A549 (cell line): ENCODE results near the gene BUB1B. TPM values are rescaled to one million over a fixed set of nuclear protein-coding genes. Genes with fewer than 3 reads are reported as not detected.

Experiments
- ATAC-seq, 2 experiments: fragments of 200-7000 bp in 1 of 2; fragments of >200 bp in 1 of 2; cut with Nextera tagmentation in 1 of 2; cut with Tn5 transposase in 1 of 2; 3 replicates each; pipeline versions ENCODE4 v1.8.0 to v1.9.1; 2018 to 2020; ENCODE audit warnings: mild to moderate bottlenecking in 1 of 2, moderate library complexity in 1 of 2
- CTCF ChIA-PET: fragments of 300-600 bp; sonication (Branson Sonifier 250); formaldehyde crosslinking; extraction: SDS; loops from one replicate; lab custom pipeline; 2021; ENCODE audit warnings: antibody characterized with exemption, inconsistent platforms; lab: Yijun Ruan, JAX
- POLR2A ChIA-PET: fragments of 350-600 bp; formaldehyde crosslinking; extraction: SDS; loops from one replicate; lab custom pipeline; 2021; ENCODE audit warnings: antibody characterized with exemption, inconsistent platforms; lab: Yijun Ruan, JAX
- DNase-seq, 2 experiments: peaks; one replicate each; pipeline versions ENCODE4 v3.0.0 to v3.0.0-alpha.2; 2011 to 2016; ENCODE audit warnings: low read depth in 1 of 2, low spot score in 1 of 2
- FAIRE-seq: peaks from 2 replicates; lab custom pipeline; 2011; peaks lifted over from hg19 to GRCh38; lab: Jason Lieb, UNC
- H3K27ac ChIP-seq, 2 experiments: fragments of >200 bp; sonication (Bioruptor Twin); formaldehyde crosslinking; 3 replicates each; pipeline ENCODE4 v1.5.1; 2016 to 2017
- H3K4me1 ChIP-seq: fragments of >200 bp; sonication (Bioruptor Twin); formaldehyde crosslinking; 3 replicates; pipeline ENCODE4 v1.6.1; 2016
- H3K4me2 ChIP-seq: fragments of >200 bp; sonication (Bioruptor Twin); formaldehyde crosslinking; 3 replicates; pipeline ENCODE4 v1.6.1; 2016
- H3K4me3 ChIP-seq: fragments of >200 bp; sonication (Bioruptor Twin); formaldehyde crosslinking; 3 replicates; pipeline ENCODE4 v1.5.1; 2016
- H3K9me3 ChIP-seq: fragments of >200 bp; sonication (Bioruptor Twin); formaldehyde crosslinking; 3 replicates; pipeline ENCODE4 v1.6.1; 2016
- CBX2 ChIP-seq: fragments of 200-600 bp; sonication (generic); IDR thresholded peaks from 2 replicates; pipeline ENCODE4 v1.6.1; 2016; ENCODE audit warnings: low read depth, mild to moderate bottlenecking, borderline replicate concordance
- CBX8 ChIP-seq: fragments of 200-600 bp; sonication (generic); IDR thresholded peaks from 2 replicates; pipeline ENCODE4 v1.6.1; 2016
- CEBPB ChIP-seq, 2 experiments: fragments of >200 bp in 1 of 2; sonication (Bioruptor Twin) in 1 of 2; formaldehyde crosslinking in 1 of 2; IDR thresholded peaks; 2 replicates each; pipeline ENCODE4 v1.6.1; 2012 to 2016
- EHF ChIP-seq: fragments of 250-450 bp; sonication (Bioruptor Pico); IDR thresholded peaks from 2 replicates; pipeline ENCODE4 v1.5.0; 2020; ENCODE audit warnings: mild to moderate bottlenecking
- EP300 ChIP-seq, 2 experiments: fragments of >200 bp; sonication (Bioruptor Twin); formaldehyde crosslinking; IDR thresholded peaks; 2 replicates in 1 of 2; 3 replicates in 1 of 2; pipeline ENCODE4 v1.6.1; 2016 to 2017
- FOSB ChIP-seq: fragments of 250-450 bp; sonication (Bioruptor Pico); IDR thresholded peaks from 2 replicates; pipeline ENCODE4 v1.5.0; 2020; ENCODE audit warnings: mild to moderate bottlenecking, moderate library complexity
- HDAC2 ChIP-seq: fragments of 200-600 bp; sonication (generic); IDR thresholded peaks from 2 replicates; pipeline ENCODE4 v1.6.1; 2016
- HOXB5 ChIP-seq: fragments of 250-450 bp; sonication (Bioruptor Pico); IDR thresholded peaks from 2 replicates; pipeline ENCODE4 v1.5.0; 2020; ENCODE audit warnings: mild to moderate bottlenecking, moderate library complexity
- JUN ChIP-seq, 2 experiments: fragments of >200 bp; sonication (Bioruptor Twin); formaldehyde crosslinking; IDR thresholded peaks; 2 replicates in 1 of 2; 3 replicates in 1 of 2; pipeline ENCODE4 v1.6.1; 2016 to 2017
- KDM1A ChIP-seq: fragments of 200-600 bp; sonication (generic); IDR thresholded peaks from 2 replicates; pipeline ENCODE4 v1.6.1; 2016; ENCODE audit warnings: low read depth, mild to moderate bottlenecking
- NFE2L2 ChIP-seq: fragments of 150-350 bp; conservative IDR thresholded peaks from 2 replicates; pipeline ENCODE4 v1.6.1; 2014; ENCODE audit warnings: low read length
- NR3C1 ChIP-seq: fragments of >200 bp; sonication (Bioruptor Twin); formaldehyde crosslinking; IDR thresholded peaks from 3 replicates; pipeline ENCODE4 v1.6.1; 2017
- RAD21 ChIP-seq, 2 experiments: fragments of >200 bp in 1 of 2; sonication (Bioruptor Twin) in 1 of 2; formaldehyde crosslinking in 1 of 2; IDR thresholded peaks in 1 of 2; conservative IDR thresholded peaks in 1 of 2; 2 replicates in 1 of 2; 3 replicates in 1 of 2; pipeline ENCODE4 v1.6.1; 2012 to 2018; ENCODE audit warnings: inconsistent platforms in 1 of 2
- RARB ChIP-seq: fragments of 250-450 bp; sonication (Bioruptor Pico); IDR thresholded peaks from 2 replicates; pipeline ENCODE4 v1.8.0; 2021; ENCODE audit warnings: mild to moderate bottlenecking, moderate library complexity
- RCOR1 ChIP-seq: fragments of 150-350 bp; IDR thresholded peaks from 2 replicates; pipeline ENCODE4 v1.6.1; 2014; ENCODE audit warnings: antibody characterized with exemption, low read length, low read depth
- RFX5 ChIP-seq: fragments of 450-650 bp; IDR thresholded peaks from 2 replicates; pipeline ENCODE4 v1.7.1; 2014; ENCODE audit warnings: antibody characterized with exemption, mild to moderate bottlenecking, moderate library complexity
- SREBF2 ChIP-seq: fragments of 450-650 bp; IDR thresholded peaks from 2 replicates; pipeline ENCODE4 v1.6.1; 2014; ENCODE audit warnings: mild to moderate bottlenecking, moderate library complexity
- USF2 ChIP-seq: fragments of 450-650 bp; IDR thresholded peaks from 2 replicates; pipeline ENCODE4 v1.6.1; 2014; ENCODE audit warnings: antibody characterized with exemption
- ZC3H11A ChIP-seq: fragments of 450-650 bp; IDR thresholded peaks from 2 replicates; pipeline ENCODE4 v1.6.1; 2014; ENCODE audit warnings: antibody characterized with exemption, mild to moderate bottlenecking
- ZFP36 ChIP-seq: fragments of 450-650 bp; IDR thresholded peaks from 2 replicates; pipeline ENCODE4 v1.6.1; 2014; ENCODE audit warnings: borderline replicate concordance; ENCODE audit not compliant: partially characterized antibody
- ZSCAN20 ChIP-seq: fragments of 250-450 bp; sonication (Bioruptor Pico); IDR thresholded peaks from 2 replicates; pipeline ENCODE4 v1.8.0; 2022; ENCODE audit warnings: mild to moderate bottlenecking, moderate library complexity
- WGBS: methylation state at CpG from one replicate; pipeline ENCODE4 v1.1.6; 2017; ENCODE audit errors: missing lambda C conversion rate; 5-methylcytosine and 5-hydroxymethylcytosine counted together
- polyA plus RNA-seq, 4 experiments: library from polyadenylated mRNA; depleted of rRNA in 3 of 4; stranded (reverse); fragments of >200 nt; fragmentation: RNase III in 1 of 4; extraction: RNeasy Plus Mini Kit Qiagen cat#74134 plus additional on column Dnase treatment in 1 of 4; gene quantifications; 2 replicates in 3 of 4; 3 replicates in 1 of 4; pipeline ENCODE4 v1.2.3, GENCODE V29; 2011 to 2017
- TF ChIP-seq, protein P1 (sequence below): fragments of >200 bp; sonication (Bioruptor Twin); formaldehyde crosslinking; IDR thresholded peaks from 3 replicates; pipeline ENCODE4 v1.5.1; 2016
- TF ChIP-seq, protein P2 (sequence below): fragments of >200 bp; sonication (Bioruptor Twin); formaldehyde crosslinking; IDR thresholded peaks from 3 replicates; pipeline ENCODE4 v1.6.1; 2016
- TF ChIP-seq, protein P3 (sequence below): fragments of 250-450 bp; sonication (Bioruptor Pico); IDR thresholded peaks from 2 replicates; pipeline ENCODE4 v1.5.0; 2020; ENCODE audit warnings: low read depth, mild to moderate bottlenecking, moderate library complexity
- TF ChIP-seq, protein P4 (sequence below): IDR thresholded peaks from 2 replicates; pipeline ENCODE4 v1.6.1; 2012; ENCODE audit warnings: low read depth, borderline replicate concordance
- TF ChIP-seq, protein P5 (sequence below): fragments of 150-350 bp; IDR thresholded peaks from 2 replicates; pipeline ENCODE4 v1.6.1; 2014; ENCODE audit warnings: low read depth, mild to moderate bottlenecking, low read length

Gene BUB1B
- polyA plus RNA-seq, 2 of the 4 experiments (the other 2 are of a cell fraction) = 37.5 to 50.2 TPM

DNA sequence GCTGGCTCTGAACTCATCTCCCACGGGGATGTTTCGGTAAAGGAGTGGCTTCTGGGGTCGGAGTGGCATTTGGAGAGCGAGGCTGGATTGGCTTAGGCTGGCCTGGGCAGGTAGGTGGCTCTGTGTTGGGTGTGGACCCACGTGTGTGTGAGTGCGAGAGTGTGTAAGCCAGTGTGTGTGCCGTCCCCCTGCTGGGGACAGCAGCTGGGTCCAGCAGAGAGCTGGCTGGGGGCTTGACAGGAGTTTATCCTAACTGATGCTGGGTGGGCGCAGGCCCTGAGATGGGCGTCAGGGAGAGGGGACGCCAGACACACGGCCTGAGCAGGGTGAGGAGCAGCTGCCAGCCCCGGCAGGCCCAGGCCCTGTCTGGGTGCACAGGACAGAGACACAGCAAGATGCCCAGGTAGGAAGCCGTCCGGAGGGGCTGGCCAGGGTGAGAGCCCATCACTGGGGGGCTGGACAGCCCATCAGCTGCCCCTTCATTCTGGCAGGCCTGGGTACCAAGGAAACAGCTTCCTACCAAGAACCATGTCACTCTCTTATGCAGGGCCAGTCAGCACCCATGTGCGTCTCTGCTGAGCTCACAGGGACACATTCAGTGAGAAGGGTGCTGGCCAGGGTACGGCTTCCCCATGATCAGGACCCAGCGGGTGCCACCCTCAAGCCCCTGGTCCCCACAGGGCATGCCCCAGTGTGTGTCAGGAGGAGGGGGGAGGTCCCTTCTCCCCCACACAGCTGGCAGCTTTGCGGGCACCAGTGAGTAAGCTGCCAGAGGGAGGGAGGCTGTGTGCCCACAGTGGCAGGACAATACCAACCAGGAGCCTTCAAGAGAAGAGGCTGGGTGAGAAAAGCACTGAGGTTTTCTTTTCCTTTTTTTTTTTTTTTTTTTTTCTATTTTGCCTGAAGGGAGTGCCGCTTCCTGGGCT lies 79.1 kb downstream of the BUB1B start:
- 80% methylated on average over 13 of the region's 19 CpGs for WGBS
- CTCF ChIA-PET = interaction anchor here (0.9 to 16.4 kb wide), 8 partner anchors 9 to 194 kb away, joined by 3 to 144 read pairs (median 6); no protein-coding TSS in a partner anchor
- H3K9me3 ChIP-seq = no peaks in the 10 kb centered on the region
- peak overlapping the region in 1 of 2 experiments; percentile 83; a peak in 3 of 6 replicates for H3K27ac ChIP-seq
- peak overlapping the region; percentile 97 for H3K4me2 ChIP-seq
- H3K4me1 ChIP-seq = peaks cover 9% of the 10 kb centered on the region
- DNase-seq (no peak), FAIRE-seq (no peak), ATAC-seq (peak; percentile 21 to 39; a peak in 3 of 6 replicates)
- H3K4me3 ChIP-seq = no peak overlapping the region; the same call in 2 of the 3 replicates
- no peak for TF ChIP-seq FOSB (CRISPR knock-in tag)
- TF ChIP-seq EHF (CRISPR knock-in tag) = no peak
- no peak for TF ChIP-seq RARB (CRISPR knock-in tag)
- no peak for TF ChIP-seq CEBPB (IDR thresholded peaks at IDR 0.05)
- TF ChIP-seq, protein P1, sequence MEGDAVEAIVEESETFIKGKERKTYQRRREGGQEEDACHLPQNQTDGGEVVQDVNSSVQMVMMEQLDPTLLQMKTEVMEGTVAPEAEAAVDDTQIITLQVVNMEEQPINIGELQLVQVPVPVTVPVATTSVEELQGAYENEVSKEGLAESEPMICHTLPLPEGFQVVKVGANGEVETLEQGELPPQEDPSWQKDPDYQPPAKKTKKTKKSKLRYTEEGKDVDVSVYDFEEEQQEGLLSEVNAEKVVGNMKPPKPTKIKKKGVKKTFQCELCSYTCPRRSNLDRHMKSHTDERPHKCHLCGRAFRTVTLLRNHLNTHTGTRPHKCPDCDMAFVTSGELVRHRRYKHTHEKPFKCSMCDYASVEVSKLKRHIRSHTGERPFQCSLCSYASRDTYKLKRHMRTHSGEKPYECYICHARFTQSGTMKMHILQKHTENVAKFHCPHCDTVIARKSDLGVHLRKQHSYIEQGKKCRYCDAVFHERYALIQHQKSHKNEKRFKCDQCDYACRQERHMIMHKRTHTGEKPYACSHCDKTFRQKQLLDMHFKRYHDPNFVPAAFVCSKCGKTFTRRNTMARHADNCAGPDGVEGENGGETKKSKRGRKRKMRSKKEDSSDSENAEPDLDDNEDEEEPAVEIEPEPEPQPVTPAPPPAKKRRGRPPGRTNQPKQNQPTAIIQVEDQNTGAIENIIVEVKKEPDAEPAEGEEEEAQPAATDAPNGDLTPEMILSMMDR = no peak
- TF ChIP-seq, protein P2, sequence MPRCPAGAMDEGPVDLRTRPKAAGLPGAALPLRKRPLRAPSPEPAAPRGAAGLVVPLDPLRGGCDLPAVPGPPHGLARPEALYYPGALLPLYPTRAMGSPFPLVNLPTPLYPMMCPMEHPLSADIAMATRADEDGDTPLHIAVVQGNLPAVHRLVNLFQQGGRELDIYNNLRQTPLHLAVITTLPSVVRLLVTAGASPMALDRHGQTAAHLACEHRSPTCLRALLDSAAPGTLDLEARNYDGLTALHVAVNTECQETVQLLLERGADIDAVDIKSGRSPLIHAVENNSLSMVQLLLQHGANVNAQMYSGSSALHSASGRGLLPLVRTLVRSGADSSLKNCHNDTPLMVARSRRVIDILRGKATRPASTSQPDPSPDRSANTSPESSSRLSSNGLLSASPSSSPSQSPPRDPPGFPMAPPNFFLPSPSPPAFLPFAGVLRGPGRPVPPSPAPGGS = no peak
- no peak for TF ChIP-seq RFX5
- TF ChIP-seq, protein P3, sequence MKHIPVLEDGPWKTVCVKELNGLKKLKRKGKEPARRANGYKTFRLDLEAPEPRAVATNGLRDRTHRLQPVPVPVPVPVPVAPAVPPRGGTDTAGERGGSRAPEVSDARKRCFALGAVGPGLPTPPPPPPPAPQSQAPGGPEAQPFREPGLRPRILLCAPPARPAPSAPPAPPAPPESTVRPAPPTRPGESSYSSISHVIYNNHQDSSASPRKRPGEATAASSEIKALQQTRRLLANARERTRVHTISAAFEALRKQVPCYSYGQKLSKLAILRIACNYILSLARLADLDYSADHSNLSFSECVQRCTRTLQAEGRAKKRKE (CRISPR knock-in tag) = no peak
- TF ChIP-seq ZFP36 = no peak
- no peak for TF ChIP-seq EP300 (IDR thresholded peaks at IDR 0.05)
- no peak for TF ChIP-seq SREBF2
- TF ChIP-seq RAD21 (conservative IDR thresholded peaks at IDR 0.05 in 1 of 2, IDR thresholded peaks at IDR 0.05 in 1 of 2) = no peak
- TF ChIP-seq, protein P4, sequence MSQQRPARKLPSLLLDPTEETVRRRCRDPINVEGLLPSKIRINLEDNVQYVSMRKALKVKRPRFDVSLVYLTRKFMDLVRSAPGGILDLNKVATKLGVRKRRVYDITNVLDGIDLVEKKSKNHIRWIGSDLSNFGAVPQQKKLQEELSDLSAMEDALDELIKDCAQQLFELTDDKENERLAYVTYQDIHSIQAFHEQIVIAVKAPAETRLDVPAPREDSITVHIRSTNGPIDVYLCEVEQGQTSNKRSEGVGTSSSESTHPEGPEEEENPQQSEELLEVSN = no peak
- TF ChIP-seq ZC3H11A = no peak
- TF ChIP-seq RCOR1 = no peak
- POLR2A ChIA-PET = no interaction called here

- peaks cover 9% of the 10 kb centered on the region for H3K4me1 ChIP-seq
- ChIA-PET POLR2A (no interaction called here), CTCF (interaction anchor here (0.6 to 16.4 kb wide), 4 partner anchors 23 to 181 kb away, joined by 3 to 144 read pairs (median 18); no protein-coding TSS in a partner anchor)
- H3K4me2 ChIP-seq = no peak overlapping the region
- no peaks in the 10 kb centered on the region for H3K9me3 ChIP-seq
- FAIRE-seq (no peak), ATAC-seq (no peak), DNase-seq (no peak)
- WGBS = 90% methylated on average over 8 of the region's 10 CpGs
- no peak overlapping the region for H3K27ac ChIP-seq
- H3K4me3 ChIP-seq = no peak overlapping the region
- TF ChIP-seq ZSCAN20 (CRISPR knock-in tag) = no peak
- TF ChIP-seq JUN (IDR thresholded peaks at IDR 0.05) = no peak
- no peak for TF ChIP-seq NR3C1
- TF ChIP-seq USF2 = no peak
- TF ChIP-seq CBX2 = no peak
- TF ChIP-seq, protein P5, sequence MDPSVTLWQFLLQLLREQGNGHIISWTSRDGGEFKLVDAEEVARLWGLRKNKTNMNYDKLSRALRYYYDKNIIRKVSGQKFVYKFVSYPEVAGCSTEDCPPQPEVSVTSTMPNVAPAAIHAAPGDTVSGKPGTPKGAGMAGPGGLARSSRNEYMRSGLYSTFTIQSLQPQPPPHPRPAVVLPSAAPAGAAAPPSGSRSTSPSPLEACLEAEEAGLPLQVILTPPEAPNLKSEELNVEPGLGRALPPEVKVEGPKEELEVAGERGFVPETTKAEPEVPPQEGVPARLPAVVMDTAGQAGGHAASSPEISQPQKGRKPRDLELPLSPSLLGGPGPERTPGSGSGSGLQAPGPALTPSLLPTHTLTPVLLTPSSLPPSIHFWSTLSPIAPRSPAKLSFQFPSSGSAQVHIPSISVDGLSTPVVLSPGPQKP = no peak
- no peak for TF ChIP-seq NFE2L2
- no peak for TF ChIP-seq KDM1A
- TF ChIP-seq CBX8 = no peak
- TF ChIP-seq HOXB5 = no peak
- TF ChIP-seq ZFP36 = no peak
- TF ChIP-seq, protein P1 = no peak
- no peak for TF ChIP-seq HDAC2
These were observed 79.9 kb downstream of the BUB1B start for GRCh38 chr15:40240619-40241221.
